PFSK-1 (cell line): ENCODE measurements around the gene RMDN2.

ENCODE experiments used
- POLR2AphosphoS5 ChIP-seq: IDR thresholded peaks from 2 replicates; pipeline ENCODE4 v1.6.1; 2012; ENCODE audit warnings: low read depth, mild to moderate bottlenecking, control low read depth, low read length, moderate library complexity
- SIN3A ChIP-seq: IDR thresholded peaks from 2 replicates; pipeline ENCODE4 v1.6.1; 2012; ENCODE audit warnings: mild to moderate bottlenecking, low read length, moderate library complexity, borderline replicate concordance; ENCODE audit not compliant: insufficient read depth
- TAF1 ChIP-seq: IDR thresholded peaks from 2 replicates; pipeline ENCODE4 v1.6.1; 2012; ENCODE audit warnings: low read length, control low read depth, borderline replicate concordance; ENCODE audit not compliant: insufficient read depth

DNA sequence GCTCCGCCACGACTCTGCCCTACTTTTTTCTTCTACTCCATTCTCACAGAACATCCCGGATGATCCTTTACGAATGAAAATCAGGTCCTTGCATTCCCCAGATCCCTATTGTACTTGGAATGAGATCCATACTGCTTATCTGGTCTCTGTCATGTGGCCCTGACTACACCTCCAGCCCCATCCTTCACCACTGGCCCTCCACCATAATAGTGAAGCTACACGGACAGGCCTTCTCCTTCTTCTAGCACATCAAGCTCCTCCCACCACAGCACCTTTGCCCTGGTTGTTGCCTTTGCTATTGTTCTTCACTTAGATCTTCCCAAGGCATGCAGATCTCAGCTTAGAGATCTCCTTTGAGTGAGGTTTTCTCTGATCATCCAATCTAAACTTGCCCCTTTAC is 20.1 kb upstream of the RMDN2 start:
- TF ChIP-seq SIN3A (no peak), POLR2AphosphoS5 (no peak), TAF1 (no peak)
